ACHN (cell line): Measurements from ENCODE around the gene GLT1D1.

ENCODE experiments used
- DNase-seq: peaks from one replicate; pipeline ENCODE4 v3.0.0-alpha.2; 2015
- in situ Hi-C: cut with HindIII; loops from 2 replicates; pipeline ENCODE4 v1.10.0; 2017; ENCODE audit warnings: low sequenced_read_pairs, low pct_ligation_motif_present, low pct_unique_long_range_greater_than_20kb

GLT1D1 gene

DNA sequence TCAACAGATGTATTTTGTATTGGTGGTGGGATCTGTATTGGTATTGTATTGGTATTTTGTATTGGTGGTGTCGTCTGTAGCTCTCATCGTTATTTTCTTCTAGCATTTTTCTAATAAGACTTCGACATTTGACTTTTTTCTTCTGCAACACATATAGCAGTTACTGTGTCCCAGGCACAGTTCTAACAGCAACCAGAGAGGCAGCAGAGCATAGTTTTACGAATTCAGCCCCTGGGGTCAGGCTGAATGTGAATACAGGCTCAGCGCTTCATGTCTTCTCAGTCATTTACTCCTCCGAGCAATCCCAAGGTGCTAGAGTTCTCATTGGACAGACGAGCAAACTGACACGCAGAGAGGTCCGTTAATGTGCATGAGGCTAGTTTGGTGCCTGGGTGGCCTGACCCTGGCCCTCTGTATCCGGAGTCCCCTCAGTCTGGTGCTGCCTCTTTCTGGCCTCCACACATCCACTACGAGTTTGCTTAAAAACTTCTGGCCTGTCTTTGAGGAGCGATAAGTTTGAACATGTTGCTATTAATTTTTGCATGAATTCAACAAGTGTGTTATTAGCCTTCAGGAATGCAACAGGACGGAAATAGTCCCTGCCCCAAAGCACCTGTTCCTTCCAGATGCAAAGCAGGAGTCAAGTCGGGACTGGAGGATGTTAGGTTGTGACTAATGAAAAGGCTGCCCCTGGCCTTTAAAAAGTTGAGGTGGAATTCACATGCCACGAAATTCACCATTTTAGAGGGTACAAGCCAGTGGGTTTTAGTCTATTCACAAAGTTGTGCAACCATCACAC lies 87.0 kb downstream of the GLT1D1 start:
- in situ Hi-C loops: no loop called here
- DNase-seq: no peak

DNA sequence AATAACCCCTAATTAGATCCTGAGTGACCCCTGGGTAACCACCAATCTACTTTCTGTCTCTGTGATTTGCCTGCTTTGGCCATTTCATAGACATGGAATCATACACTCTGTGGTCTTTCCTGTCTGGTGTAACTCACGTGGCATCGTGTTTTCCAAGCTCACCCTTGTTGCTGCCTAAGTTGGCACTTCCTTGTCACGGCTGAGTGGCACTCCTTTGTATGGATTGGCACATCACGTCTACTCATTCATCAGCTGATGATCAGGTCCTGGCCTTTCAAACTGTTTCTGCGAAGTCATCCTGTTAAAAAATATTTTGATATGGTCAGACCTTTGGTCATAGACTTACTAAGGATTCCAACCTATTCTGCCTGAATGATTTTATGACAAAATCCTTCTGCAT lies 87.7 kb downstream of the GLT1D1 start:
- no peak for DNase-seq

DNA sequence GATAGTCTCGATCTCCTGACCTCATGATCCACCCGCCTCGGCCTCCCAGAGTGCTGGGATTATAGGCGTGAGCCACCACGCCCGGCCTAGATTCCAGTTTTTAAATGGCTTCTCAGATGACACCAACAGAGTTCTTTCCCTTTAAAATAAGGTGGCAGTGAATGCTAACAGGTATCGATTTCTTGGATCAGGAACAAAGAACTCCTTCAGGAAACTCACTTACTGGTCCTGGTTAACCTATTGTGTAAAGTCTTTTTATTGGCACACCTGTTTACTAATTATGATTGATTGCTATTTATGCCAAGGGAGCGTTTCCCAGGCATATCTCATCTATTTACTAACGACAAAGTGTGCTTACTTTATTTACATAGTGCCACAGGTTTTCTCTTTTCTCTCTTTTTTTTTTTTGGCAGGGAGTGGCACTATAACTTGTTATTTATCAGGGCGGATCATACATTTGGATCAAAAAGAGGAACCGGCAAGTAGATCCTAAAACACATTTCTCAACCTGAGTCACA lies 89.7 kb downstream of the GLT1D1 start:
- DNase-seq: no peak
- in situ Hi-C loops: no loop called here

More for the DNA sequence above, 87.7 kb downstream of the GLT1D1 start:
- in situ Hi-C loops: no loop called here

DNA sequence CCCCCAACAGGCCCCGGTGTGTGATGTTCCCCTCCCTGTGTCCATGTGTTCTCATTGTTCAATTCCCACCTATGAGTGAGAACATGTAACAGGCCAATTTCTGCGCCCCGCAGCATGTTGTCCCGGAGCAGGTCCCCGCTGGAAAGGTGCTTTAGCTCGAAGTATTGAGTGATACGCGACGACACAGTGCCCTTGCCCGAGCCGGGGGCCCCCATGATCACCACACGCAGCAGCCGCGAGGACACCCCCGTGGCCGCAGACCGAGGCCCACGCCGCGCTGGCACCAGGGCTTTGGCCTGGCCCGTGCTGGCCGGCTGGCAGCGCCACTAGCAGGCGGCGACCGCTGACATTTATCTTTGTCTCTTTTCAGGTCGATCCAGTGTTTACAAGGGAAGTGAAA lies 91.7 kb downstream of the GLT1D1 start:
- in situ Hi-C loops: no loop called here
- DNase-seq: no peak

DNA sequence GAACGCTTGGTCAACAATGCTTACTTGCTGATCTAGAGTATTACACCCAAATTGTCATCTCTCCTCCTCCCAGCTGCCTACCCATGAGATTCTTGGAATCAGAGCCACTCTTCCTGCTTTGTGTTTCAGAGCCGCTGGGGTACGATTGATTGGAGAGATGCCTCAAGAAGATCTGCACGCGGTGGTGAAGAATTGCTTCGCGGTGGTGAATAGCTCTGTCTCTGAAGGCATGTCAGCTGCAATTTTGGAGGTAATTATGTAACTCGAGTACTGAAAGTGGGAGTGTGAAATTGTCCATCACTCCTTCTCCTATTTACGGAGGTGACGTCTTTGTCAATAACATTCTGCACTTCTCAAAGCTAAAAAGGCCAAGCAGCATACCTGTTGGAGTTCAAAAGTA lies 93.9 kb downstream of the GLT1D1 start:
- in situ Hi-C loops: no loop called here
- DNase-seq: no peak

DNA sequence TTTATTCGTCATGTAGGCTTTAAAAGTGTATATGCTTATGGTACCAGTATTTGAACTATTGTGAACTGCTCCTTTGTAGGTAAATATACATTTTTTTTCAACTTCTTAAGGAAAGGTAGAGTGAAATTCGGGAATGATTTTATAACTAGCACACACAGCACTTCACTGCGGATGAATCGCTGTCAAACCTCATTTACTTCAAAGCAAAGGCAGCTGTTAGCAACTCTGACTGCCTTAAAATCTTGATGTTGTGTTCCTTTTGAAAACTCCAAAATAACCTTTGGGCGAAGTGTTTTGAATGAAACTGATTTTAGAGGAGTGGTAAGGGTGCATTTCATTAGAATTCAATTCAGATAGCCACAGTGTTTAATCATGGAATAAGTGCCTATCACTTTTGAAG lies 95.8 kb downstream of the GLT1D1 start:
- in situ Hi-C loops: no loop called here
- no peak for DNase-seq

DNA sequence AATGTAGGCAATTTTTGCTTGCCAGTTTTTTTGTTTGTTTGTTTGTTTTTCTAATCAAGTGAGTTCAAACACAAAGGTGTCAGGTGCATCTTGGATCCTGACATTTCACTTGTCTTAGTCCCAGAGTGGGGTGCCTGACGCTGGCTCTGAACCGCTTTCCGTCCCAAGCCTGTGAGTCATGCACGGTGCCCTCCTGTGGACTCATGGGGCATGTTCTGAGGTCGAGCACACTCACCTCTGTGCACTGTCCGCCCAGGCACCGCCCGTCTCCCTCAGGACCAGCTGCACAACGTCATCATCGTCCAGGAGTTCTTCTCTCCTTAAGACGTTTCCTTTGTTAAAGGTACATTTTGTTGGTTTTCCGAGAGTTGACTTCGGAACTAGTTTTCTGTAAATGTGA lies 98.2 kb downstream of the GLT1D1 start:
- no peak for DNase-seq
- in situ Hi-C loops: no loop called here

DNA sequence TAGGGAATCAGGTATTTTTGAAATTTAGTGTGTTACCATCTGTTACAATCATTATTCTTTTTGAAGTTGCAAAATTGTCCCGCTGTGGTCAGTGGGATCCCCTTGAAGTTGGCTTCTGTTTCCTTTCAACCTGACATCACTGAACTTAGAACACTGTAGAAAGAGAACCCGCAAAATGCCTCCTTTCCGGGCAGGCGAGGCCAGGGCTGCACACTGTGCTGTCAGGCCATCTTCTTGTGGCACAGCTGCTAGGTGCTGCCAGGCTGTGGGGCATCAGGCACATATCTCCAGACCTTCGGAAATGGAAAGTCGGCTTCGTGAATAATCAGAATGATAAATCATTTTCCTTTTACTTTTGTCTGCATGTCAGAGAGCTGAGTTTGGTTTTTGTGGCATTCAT lies 103.5 kb downstream of the GLT1D1 start:
- in situ Hi-C loops: no loop called here
- no peak for DNase-seq

DNA sequence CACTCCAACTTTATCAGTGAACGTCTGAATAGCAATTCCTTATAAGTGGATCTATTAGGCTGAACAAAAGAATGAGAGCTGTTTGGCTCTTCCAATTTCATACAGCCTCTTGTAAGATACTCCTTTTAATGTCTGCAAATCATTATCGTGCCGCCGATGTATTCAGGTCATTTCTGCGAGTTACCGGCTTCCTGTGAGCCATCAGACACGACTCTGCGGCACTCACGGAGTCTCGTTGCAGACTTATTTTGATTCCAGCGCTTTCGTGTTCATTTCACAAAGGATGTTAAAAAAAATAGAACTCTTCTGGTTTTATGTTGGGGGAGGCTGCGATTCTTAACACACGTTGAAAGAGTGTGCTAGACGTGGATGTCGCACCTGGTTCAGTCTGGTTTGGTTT lies 106.6 kb downstream of the GLT1D1 start:
- no peak for DNase-seq
- in situ Hi-C loops: no loop called here

DNA sequence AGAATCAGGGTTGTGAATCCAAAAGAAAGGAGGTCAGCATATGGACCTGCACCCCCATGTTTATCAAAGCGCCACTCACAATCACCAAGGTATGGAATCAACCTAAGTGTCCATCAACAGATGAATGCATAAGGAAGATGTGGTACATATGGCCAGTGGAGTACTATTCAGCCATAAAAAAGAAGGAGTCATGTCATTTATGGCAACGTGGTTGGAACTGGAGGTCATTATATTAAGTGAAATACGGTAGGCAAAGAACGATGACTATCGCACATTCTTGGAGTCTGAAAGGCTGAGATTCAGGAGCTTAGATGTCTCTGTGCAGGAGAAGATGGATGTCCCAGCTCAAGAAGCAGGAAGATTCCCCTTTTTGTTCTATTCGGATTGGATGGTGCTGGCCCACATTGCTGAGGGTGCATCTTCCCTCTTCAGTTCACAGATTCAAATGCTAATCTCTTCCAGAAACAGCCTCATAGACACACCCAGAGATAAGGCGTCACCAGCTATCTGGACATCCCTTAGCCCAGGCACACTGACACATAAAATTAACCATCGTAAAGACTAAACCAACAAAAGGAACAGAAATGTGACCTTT lies 108.1 kb downstream of the GLT1D1 start:
- in situ Hi-C loops: no loop called here
- no peak for DNase-seq

DNA sequence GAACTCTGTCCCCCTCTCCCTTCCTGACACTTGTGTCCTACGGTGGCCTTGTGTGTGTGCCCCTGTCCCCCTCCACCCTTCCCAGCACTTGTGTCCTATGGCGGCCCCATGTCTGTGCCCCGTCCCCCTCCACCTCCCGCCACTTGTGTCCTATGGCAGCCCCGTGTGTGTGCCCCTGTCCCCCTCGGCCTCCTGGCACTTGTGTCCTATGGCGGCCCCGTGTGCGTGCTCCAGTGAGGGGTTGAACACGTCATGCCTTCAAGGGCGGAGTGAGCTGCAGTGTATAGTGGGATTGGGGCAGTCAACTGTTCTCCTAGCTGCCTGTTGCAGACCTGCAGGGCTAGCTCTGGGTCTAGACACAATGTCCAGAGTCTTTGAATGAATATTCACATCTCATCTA lies 108.7 kb downstream of the GLT1D1 start:
- in situ Hi-C loops: no loop called here
- DNase-seq: no peak

DNA sequence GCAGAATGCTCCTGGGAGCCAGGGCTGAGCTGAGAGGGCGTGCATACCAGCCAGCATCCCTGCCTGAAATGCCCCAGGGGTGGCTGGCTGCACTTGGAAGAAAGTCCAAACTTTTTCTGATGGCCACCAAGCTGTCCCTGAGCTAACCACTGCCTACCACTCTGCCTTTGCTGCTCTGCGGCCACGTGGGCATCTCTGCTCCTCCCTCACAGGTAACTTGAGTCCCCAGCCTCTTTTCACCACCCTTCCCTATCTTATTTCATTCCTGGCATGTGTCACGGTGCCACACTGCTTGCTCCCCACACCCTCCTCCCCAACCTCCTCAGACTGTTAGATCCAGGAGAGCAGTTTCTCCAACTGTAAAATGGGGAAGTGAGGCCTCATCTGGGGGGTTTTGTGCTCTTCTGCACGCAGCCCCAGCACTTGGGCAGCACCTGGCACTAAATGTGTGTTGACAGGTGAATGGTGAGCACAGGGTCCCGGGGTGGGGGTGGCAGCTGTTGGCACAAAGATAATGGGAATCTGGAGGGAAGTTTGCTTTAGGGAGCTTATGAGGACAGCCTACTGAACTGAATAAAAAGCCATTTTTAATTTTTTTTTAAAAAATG lies 113.0 kb downstream of the GLT1D1 start:
- no peak for DNase-seq
- in situ Hi-C loops: no loop called here

DNA sequence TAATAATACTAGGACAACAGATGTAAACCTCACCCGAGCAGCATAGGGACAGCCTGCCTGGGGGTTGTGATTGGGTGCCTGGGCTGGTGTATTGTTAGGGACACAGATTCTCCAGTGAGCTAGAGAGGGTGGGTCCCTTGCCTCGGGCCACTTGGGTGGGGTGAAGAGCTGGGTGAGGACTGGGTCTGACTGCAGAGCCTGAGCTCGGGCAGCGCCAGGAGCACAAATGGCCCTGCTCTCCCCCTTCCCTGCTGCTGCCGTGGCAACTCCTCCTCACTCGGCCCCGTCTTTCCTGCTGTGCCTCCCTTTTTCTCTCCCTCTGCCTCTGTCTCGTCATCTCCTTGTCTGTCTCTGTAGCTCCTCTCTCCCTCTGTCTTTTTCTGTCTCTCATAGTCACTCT lies 115.4 kb downstream of the GLT1D1 start:
- DNase-seq: no peak
- in situ Hi-C loops: no loop called here

DNA sequence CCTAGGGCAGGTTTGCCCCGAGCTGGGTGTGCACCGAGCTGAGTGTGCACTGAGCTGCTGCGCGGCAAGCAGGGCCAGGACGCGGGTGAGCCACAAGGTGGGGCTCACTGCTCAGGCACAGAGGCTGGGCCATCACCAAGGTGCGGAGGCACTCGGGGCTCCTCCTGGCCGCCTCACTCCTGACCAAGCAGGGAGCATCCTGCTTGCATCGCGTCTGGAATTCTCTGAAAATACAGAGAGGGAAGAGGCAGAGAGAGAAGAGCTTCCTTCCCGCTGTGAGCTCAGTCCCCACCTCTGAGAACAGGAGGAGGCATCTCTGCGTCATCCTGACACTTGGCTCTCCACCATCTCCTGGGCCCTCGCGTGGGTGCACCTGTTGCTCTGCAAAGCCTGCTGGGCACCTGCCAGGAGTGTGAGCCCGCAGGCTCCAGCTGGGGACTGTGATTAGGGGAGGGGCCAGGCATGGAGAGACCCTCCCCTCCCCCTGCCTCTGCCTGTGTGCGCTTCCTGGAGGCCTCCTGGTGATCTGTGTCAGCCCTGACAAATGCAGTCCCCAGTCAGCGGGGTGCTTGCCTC lies 116.3 kb downstream of the GLT1D1 start:
- in situ Hi-C loops: no loop called here
- DNase-seq: peak; percentile 42

DNA sequence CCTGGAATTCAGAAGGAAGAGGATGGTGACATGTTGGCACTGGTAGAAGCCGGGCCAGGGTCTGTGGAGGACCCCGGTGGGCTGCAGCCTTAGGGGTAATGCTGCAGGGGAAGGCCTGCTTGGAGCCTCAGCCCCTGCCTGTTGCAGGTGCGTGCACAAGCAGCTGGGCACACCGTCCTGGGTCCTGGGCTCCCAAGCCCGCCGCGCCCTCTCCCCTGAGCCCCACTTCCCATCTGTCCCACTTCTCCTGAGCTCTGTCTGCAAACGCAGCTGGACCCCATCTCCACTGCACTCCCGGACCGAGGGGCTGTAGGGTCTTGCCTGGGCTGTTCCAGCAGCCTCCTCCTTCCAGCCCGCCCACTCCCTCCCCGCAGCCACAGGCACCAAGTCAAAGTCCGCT lies 116.8 kb downstream of the GLT1D1 start:
- in situ Hi-C loops: no loop called here
- DNase-seq: no peak

DNA sequence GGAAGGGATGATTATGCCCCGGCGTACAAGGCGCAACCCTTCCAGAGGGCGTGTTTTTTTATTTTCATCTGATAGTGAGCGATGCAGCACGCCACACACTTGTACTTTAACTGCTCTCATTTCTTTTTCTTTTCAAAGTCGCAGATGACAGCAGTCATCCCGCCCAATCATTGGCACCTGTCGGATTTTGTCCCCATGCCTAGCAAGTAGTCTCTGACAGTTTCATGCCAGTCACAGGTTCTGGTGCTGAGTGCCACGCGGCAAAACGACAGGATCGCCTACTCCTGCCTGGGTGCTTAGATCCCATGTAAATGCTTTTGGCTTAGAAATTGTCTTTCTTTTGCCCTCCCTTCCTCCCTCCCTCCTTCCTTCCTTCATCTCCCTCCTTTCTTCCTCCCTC lies 117.7 kb downstream of the GLT1D1 start:
- no peak for DNase-seq
- in situ Hi-C loops: no loop called here

DNA sequence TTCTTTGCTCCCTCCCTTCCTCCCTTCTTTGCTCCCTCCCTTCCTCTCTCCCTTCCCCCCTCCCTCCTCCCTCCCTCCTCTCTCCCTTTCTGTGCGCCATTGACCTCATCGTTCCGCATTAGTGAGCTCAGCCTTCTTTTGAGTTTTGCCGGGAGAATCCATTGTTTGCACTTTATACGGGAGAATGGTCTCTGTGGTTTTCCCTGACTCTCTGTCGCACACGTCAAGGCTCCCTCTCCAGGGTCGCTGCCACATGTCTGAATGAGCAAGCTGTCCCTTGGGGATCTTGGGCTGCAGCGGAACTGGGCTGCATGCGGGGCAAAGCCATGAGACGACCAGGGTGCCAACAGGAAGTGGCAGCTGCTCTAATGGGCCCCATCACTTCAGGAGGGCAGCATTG lies 118.5 kb downstream of the GLT1D1 start:
- in situ Hi-C loops: no loop called here
- peak; percentile 16 for DNase-seq

DNA sequence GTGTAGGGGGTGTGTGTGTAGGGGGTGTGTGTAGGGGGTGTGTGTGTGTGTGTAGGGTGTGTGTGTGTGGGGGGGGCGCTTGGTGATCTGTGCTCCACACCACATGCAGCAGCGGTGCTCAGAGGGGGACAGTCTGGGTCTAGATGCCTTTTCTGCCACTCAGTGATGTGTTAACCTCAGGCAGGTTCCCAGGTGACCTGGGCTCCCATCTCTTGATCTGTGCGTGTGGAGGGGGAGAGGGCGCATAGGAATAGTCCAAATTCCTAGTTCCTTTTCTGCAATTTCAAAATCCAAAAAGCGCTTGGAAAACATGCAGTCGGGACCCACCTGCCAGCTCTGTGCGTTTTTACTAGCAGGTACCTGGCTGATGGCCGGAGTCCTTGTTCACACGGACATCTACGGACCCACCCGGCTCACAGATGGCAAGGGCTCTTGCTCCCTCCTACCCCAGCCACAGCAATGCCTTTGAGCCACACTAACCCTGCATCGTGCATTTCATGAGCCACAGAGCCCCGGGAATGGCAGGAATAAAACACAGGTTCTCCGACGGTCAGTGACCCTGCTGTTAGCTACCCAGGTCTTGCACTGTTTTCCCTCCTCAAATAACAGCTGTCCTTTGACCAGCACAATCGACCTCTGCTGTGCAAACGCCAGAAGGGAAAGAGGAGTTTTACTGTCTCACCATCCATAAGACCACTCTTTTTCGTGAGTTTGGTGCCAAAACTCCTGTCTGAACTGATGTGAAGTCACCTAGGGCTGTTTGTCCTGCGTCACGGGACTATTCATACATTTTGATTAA lies 120.8 kb downstream of the GLT1D1 start:
- DNase-seq: no peak
- in situ Hi-C loops: no loop called here

DNA sequence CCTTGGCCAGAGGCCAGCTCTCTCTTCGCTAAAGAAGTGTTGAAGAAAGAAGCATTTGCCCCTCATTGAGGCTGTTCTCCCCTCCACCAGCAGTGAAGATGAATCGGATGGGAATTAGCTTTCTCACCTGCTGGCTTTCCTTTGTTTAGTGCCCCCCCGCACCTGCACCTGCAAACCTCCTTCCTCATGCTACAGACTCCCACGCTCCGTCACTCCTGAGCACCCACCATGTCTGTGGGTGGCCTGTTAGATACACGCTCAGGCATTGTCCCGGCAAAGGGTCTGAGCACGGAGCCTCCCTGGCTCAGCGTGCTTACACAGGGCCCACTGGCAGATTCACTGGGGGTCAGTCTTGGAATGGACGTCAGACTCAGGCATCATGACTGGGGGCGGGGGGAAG lies 121.6 kb downstream of the GLT1D1 start:
- in situ Hi-C loops: no loop called here
- DNase-seq: no peak
